ENCODE measurements around the gene TOX3.

DNA sequence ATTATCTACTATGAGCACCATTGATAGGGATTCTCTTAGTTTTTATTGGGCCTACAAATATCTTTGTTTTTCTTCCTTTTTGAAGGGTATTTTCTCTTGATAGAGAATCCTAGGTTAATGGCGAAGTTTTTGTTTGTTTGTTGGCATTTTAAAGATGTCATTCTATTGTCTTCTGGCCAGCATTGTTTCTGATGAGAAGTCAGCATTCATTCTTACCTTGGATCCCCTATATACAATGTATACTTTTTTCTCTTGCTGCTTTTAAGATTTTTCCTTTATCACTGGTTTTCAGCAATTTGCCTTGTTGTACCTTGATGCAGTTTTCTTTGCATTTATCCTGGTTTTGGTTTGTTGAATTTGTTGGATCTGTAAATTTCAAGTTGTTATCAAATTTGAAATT, 130.1 kb downstream of the TOX3 start:
- TF ChIP-seq ELF1 (IDR thresholded peaks at IDR 0.05) = no peak
- TF ChIP-seq JUND (IDR thresholded peaks at IDR 0.05) = no peak
- TF ChIP-seq RXRA (IDR thresholded peaks at IDR 0.05; ENCODE audit: borderline replicate concordance, low read depth) = no peak
- TF ChIP-seq, protein P1, sequence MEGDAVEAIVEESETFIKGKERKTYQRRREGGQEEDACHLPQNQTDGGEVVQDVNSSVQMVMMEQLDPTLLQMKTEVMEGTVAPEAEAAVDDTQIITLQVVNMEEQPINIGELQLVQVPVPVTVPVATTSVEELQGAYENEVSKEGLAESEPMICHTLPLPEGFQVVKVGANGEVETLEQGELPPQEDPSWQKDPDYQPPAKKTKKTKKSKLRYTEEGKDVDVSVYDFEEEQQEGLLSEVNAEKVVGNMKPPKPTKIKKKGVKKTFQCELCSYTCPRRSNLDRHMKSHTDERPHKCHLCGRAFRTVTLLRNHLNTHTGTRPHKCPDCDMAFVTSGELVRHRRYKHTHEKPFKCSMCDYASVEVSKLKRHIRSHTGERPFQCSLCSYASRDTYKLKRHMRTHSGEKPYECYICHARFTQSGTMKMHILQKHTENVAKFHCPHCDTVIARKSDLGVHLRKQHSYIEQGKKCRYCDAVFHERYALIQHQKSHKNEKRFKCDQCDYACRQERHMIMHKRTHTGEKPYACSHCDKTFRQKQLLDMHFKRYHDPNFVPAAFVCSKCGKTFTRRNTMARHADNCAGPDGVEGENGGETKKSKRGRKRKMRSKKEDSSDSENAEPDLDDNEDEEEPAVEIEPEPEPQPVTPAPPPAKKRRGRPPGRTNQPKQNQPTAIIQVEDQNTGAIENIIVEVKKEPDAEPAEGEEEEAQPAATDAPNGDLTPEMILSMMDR (IDR thresholded peaks at IDR 0.05) = no peak
- TF ChIP-seq, protein P2, sequence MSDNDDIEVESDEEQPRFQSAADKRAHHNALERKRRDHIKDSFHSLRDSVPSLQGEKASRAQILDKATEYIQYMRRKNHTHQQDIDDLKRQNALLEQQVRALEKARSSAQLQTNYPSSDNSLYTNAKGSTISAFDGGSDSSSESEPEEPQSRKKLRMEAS (IDR thresholded peaks at IDR 0.05; ENCODE audit: low read depth) = no peak
- TF ChIP-seq EZH2phosphoT487 (IDR thresholded peaks at IDR 0.05; ENCODE audit: borderline replicate concordance, low read depth) = no peak
- TF ChIP-seq FOSL2 (IDR thresholded peaks at IDR 0.05; ENCODE audit: borderline replicate concordance, low read depth) = no peak
- TF ChIP-seq NRF1 (IDR thresholded peaks at IDR 0.05; ENCODE audit: low read depth, low read length) = no peak
- no peak for TF ChIP-seq PBX3 (IDR thresholded peaks at IDR 0.05)
- no peak for TF ChIP-seq CHD2 (IDR thresholded peaks at IDR 0.05; ENCODE audit: low read length, partially characterized antibody)
- no peak for TF ChIP-seq SIN3A (IDR thresholded peaks at IDR 0.05; ENCODE audit: borderline replicate concordance, low read depth, low read length)
